H1 (cell line): ENCODE results near the gene LRRFIP1. TPM values are rescaled to one million over a fixed set of nuclear protein-coding genes. Genes with fewer than 3 reads are reported as not detected.
"Not testable (repeated sequence)": the region's sequence is repeated elsewhere in the genome, so short reads cannot be mapped to it uniquely, and the experiment has no call there.

Experiments
- CTCF ChIA-PET: fragments of 300-600 bp; sonication (Branson Sonifier 250); formaldehyde crosslinking; loops from one replicate; lab custom pipeline; 2021; ENCODE audit not compliant: partially characterized antibody; lab: Charles Lee
- POLR2A ChIA-PET: fragments of 300-600 bp; sonication (Branson Sonifier 250); formaldehyde crosslinking; loops from one replicate; lab custom pipeline; 2021; ENCODE audit warnings: inconsistent platforms; ENCODE audit not compliant: partially characterized antibody; lab: Charles Lee
- DNase-seq, 2 experiments: peaks; one replicate each; pipeline versions ENCODE4 v3.0.0 to v3.0.0-alpha.2; 2010 to 2022; ENCODE audit warnings: low spot score in 2 of 2, low read depth in 1 of 2, mixed read lengths in 1 of 2
- FAIRE-seq: peaks from 2 replicates; lab custom pipeline; 2011; peaks lifted over from hg19 to GRCh38; lab: Jason Lieb, UNC
- H2AFZ ChIP-seq: 2 replicates; pipeline ENCODE4 v1.8.1; 2012; ENCODE audit warnings: low read length, inconsistent platforms
- H2AK5ac ChIP-seq: 2 replicates; pipeline ENCODE4 v1.6.1; 2013; ENCODE audit warnings: low read depth, low read length
- H2BK120ac ChIP-seq: replicated peaks from 2 replicates; pipeline ENCODE3; 2013; ENCODE audit warnings: low read depth, low read length, inconsistent platforms
- H2BK12ac ChIP-seq: 2 replicates; pipeline ENCODE4 v1.6.1; 2013; ENCODE audit warnings: low read depth, low read length
- H2BK15ac ChIP-seq: 2 replicates; pipeline ENCODE4 v1.6.1; 2013; ENCODE audit warnings: low read length
- H2BK20ac ChIP-seq: 2 replicates; pipeline ENCODE4 v1.6.1; 2013; ENCODE audit warnings: low read length
- H2BK5ac ChIP-seq: 2 replicates; pipeline ENCODE4 v1.6.1; 2013; ENCODE audit warnings: low read depth, low read length
- H3K14ac ChIP-seq: 2 replicates; pipeline ENCODE4 v1.6.1; 2013; ENCODE audit warnings: inconsistent platforms; ENCODE audit not compliant: insufficient read length
- H3K18ac ChIP-seq: 2 replicates; pipeline ENCODE4 v1.6.1; 2013; ENCODE audit warnings: low read length; ENCODE audit errors: extremely low read depth
- H3K23ac ChIP-seq: 2 replicates; pipeline ENCODE4 v1.6.1; 2013; ENCODE audit warnings: inconsistent platforms; ENCODE audit not compliant: insufficient read length
- H3K23me2 ChIP-seq: 2 replicates; pipeline ENCODE4 v1.6.1; 2013; ENCODE audit warnings: low read depth, low read length
- H3K27ac ChIP-seq: 2 replicates; pipeline ENCODE4 v1.6.1; 2011; ENCODE audit warnings: low read depth, low read length, inconsistent platforms
- H3K27me3 ChIP-seq, 4 experiments: replicated peaks in 1 of 4; 1 replicate in 1 of 4; 2 replicates in 3 of 4; pipeline versions ENCODE4 v1.6.1 to v1.8.1; 2011 to 2013; ENCODE audit warnings: low read length in 3 of 4, mild to moderate bottlenecking in 3 of 4, inconsistent platforms in 2 of 4, mixed read lengths in 2 of 4, moderate library complexity in 1 of 4; ENCODE audit not compliant: control insufficient read depth in 3 of 4, insufficient read depth in 3 of 4; ENCODE audit errors: extremely low read depth in 1 of 4
- H3K36me3 ChIP-seq, 4 experiments: 2 replicates each; pipeline versions ENCODE4 v1.6.1 to v1.8.1; 2011 to 2013; ENCODE audit warnings: mild to moderate bottlenecking in 4 of 4, low read length in 3 of 4, moderate library complexity in 2 of 4, control low read depth in 1 of 4, inconsistent platforms in 1 of 4; ENCODE audit not compliant: insufficient read depth in 4 of 4, control insufficient read depth in 2 of 4
- H3K4ac ChIP-seq: replicated peaks from 2 replicates; pipeline ENCODE3; 2013; ENCODE audit warnings: low read length, low read depth, mixed read lengths, inconsistent platforms; ENCODE audit not compliant: insufficient read length
- H3K4me1 ChIP-seq, 4 experiments: replicated peaks in 1 of 4; 1 replicate in 1 of 4; 2 replicates in 3 of 4; pipeline versions ENCODE4 v1.6.1 to v1.8.1; 2011 to 2013; ENCODE audit warnings: low read length in 3 of 4, inconsistent platforms in 2 of 4, mixed read lengths in 1 of 4; ENCODE audit not compliant: insufficient read depth in 4 of 4, control insufficient read depth in 3 of 4
- H3K4me2 ChIP-seq, 2 experiments: 2 replicates each; pipeline versions ENCODE4 v1.6.1 to v1.8.1; 2011 to 2013; ENCODE audit warnings: low read depth in 2 of 2, low read length in 2 of 2, control low read depth in 1 of 2, inconsistent platforms in 1 of 2, mild to moderate bottlenecking in 1 of 2; ENCODE audit not compliant: insufficient read depth in 1 of 2
- H3K4me3 ChIP-seq, 4 experiments: fragments of 200-600, 300-600 bp in 1 of 4; sonication (generic), shearing (Covaris generic), sonication (Bioruptor Twin) in 1 of 4; 2 replicates each; pipeline versions ENCODE4 v1.5.1 to v1.8.1; 2011 to 2016; ENCODE audit warnings: low read length in 4 of 4, low read depth in 3 of 4, control low read depth in 2 of 4, inconsistent platforms in 2 of 4, mild to moderate bottlenecking in 2 of 4, mixed read lengths in 1 of 4, moderate library complexity in 1 of 4; ENCODE audit not compliant: insufficient read depth in 2 of 4; ENCODE audit errors: extremely low read depth in 1 of 4
- H3K56ac ChIP-seq: replicated peaks from 2 replicates; pipeline ENCODE3; 2013; ENCODE audit warnings: low read depth, mild to moderate bottlenecking, mixed read lengths, low read length, inconsistent platforms; ENCODE audit not compliant: insufficient read length
- H3K79me1 ChIP-seq: 2 replicates; pipeline ENCODE4 v1.6.1; 2013; ENCODE audit warnings: low read depth, low read length, control low read depth
- H3K79me2 ChIP-seq, 2 experiments: 2 replicates each; pipeline versions ENCODE4 v1.6.1 to v1.8.1; 2012 to 2013; ENCODE audit warnings: low read length in 2 of 2, mild to moderate bottlenecking in 2 of 2, inconsistent platforms in 1 of 2; ENCODE audit not compliant: insufficient read depth in 2 of 2, control insufficient read depth in 1 of 2
- H3K9ac ChIP-seq, 4 experiments: replicated peaks in 1 of 4; 1 replicate in 1 of 4; 2 replicates in 3 of 4; pipeline versions ENCODE4 v1.6.1 to v1.8.1; 2011 to 2013; ENCODE audit warnings: low read depth in 3 of 4, low read length in 3 of 4, control low read depth in 2 of 4, mild to moderate bottlenecking in 2 of 4, moderate library complexity in 2 of 4, inconsistent platforms in 1 of 4; ENCODE audit errors: extremely low read depth in 1 of 4
- H3K9me3 ChIP-seq, 2 experiments: 2 replicates each; pipeline versions ENCODE4 v1.6.1 to v1.8.1; 2012 to 2013; ENCODE audit warnings: mild to moderate bottlenecking in 2 of 2, moderate library complexity in 2 of 2, control low read depth in 1 of 2, inconsistent platforms in 1 of 2, low read depth in 1 of 2, low read length in 1 of 2, mixed read lengths in 1 of 2; ENCODE audit not compliant: insufficient read depth in 2 of 2
- H4K20me1 ChIP-seq, 2 experiments: replicated peaks in 1 of 2; 2 replicates each; pipeline versions ENCODE3 to v1.8.1; 2011 to 2013; ENCODE audit warnings: inconsistent platforms in 2 of 2, low read length in 2 of 2, mild to moderate bottlenecking in 1 of 2; ENCODE audit not compliant: insufficient read depth in 2 of 2, control insufficient read depth in 1 of 2
- H4K5ac ChIP-seq: 2 replicates; pipeline ENCODE4 v1.6.1; 2013; ENCODE audit warnings: low read length, low read depth, mixed read lengths, inconsistent platforms; ENCODE audit not compliant: insufficient read length
- H4K8ac ChIP-seq: 2 replicates; pipeline ENCODE4 v1.8.0; 2013; ENCODE audit warnings: mild to moderate bottlenecking, moderate library complexity, low read length, inconsistent platforms; ENCODE audit not compliant: insufficient read depth; ENCODE audit errors: extremely low read depth
- H4K91ac ChIP-seq: replicated peaks from 2 replicates; pipeline ENCODE3; 2013; ENCODE audit warnings: low read length, mixed read lengths, inconsistent platforms; ENCODE audit not compliant: insufficient read length
- GTF2F1 ChIP-seq: IDR thresholded peaks from 2 replicates; pipeline ENCODE4 v1.6.1; 2012; ENCODE audit warnings: low read depth, low read length, improper control_type of control experiment, borderline replicate concordance
- KDM4A ChIP-seq: IDR thresholded peaks from one replicate; pipeline ENCODE4 v1.7.1; 2012; ENCODE audit warnings: low read depth, mild to moderate bottlenecking, moderate library complexity, low read length, inconsistent platforms; ENCODE audit not compliant: severe bottlenecking
- NRF1 ChIP-seq: IDR thresholded peaks from 2 replicates; pipeline ENCODE4 v1.6.1; 2011; ENCODE audit warnings: mild to moderate bottlenecking, low read depth, low read length, improper control_type of control experiment
- RXRA ChIP-seq: IDR thresholded peaks from 2 replicates; pipeline ENCODE4 v1.6.1; 2011; ENCODE audit warnings: low read depth, mild to moderate bottlenecking, low read length, moderate library complexity; ENCODE audit not compliant: insufficient read depth
- SIN3A ChIP-seq, 2 experiments: IDR thresholded peaks in 1 of 2; conservative IDR thresholded peaks in 1 of 2; 2 replicates each; pipeline ENCODE4 v1.6.1; 2011 to 2012; ENCODE audit warnings: low read length in 2 of 2, improper control_type of control experiment in 1 of 2, low read depth in 1 of 2, mild to moderate bottlenecking in 1 of 2
- WGBS, 2 experiments: shearing (Covaris generic) in 1 of 2; methylation state at CpG; one replicate each; pipeline versions ENCODE4 v1.1.6 to v1.1.7; 2013 to 2015; ENCODE audit warnings: low lambda C conversion rate in 2 of 2, mixed read lengths in 2 of 2, inconsistent platforms in 1 of 2, low coverage in 1 of 2, missing lambda C conversion rate in 1 of 2; ENCODE audit not compliant: insufficient replicate concordance in 2 of 2, insufficient coverage in 1 of 2, insufficient read length in 1 of 2; ENCODE audit errors: extremely low coverage in 1 of 2, missing lambda C conversion rate in 1 of 2; 5-methylcytosine and 5-hydroxymethylcytosine counted together
- polyA plus RNA-seq, 7 experiments: library from polyadenylated mRNA; depleted of rRNA in 3 of 7; stranded (reverse) in 5 of 7; unstranded in 2 of 7; fragments of >200 nt in 5 of 7; fragments of 200-250 nt in 2 of 7; gene quantifications; 1 replicate in 5 of 7; 2 replicates in 1 of 7; 4 replicates in 1 of 7; pipeline versions ENCODE4 v1.2.1 to v1.2.3, GENCODE V29; 2011 to 2013; ENCODE audit warnings: missing spikeins in 2 of 7, mixed read lengths in 2 of 7
- total RNA-seq: library from RNA; stranded (reverse); fragmentation: NEBNext Ultra II Directional; extraction: Animal tissue kit (Norgen Biotek cat#: 25700); gene quantifications from 2 replicates; pipeline ENCODE4 v1.2.1, GENCODE V29; 2021
- TF ChIP-seq, protein P1 (sequence below): IDR thresholded peaks from 2 replicates; pipeline ENCODE4 v1.6.1; 2011; ENCODE audit warnings: low read length, improper control_type of control experiment

The LRRFIP1 gene
- total and polyA plus RNA-seq, 2 of the 8 experiments (the other 6 are each of a cell fraction or from before 2014, with no cell fraction given): 12.1 to 75.8 TPM

GRCh38 chr2:237760506-237761502, 133.4 kb downstream of the LRRFIP1 start (continued):
- TF ChIP-seq GTF2F1 (no peak), SIN3A (conservative IDR thresholded peaks at IDR 0.05 in 1 of 2, IDR thresholded peaks at IDR 0.05 in 1 of 2; ENCODE audit: low read depth in 1 of 2, low read length in 2 of 2) (no peak), KDM4A (no peak), RXRA (no peak), NRF1 (no peak)
- TF ChIP-seq, protein P1, sequence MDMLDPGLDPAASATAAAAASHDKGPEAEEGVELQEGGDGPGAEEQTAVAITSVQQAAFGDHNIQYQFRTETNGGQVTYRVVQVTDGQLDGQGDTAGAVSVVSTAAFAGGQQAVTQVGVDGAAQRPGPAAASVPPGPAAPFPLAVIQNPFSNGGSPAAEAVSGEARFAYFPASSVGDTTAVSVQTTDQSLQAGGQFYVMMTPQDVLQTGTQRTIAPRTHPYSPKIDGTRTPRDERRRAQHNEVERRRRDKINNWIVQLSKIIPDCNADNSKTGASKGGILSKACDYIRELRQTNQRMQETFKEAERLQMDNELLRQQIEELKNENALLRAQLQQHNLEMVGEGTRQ: no peak

GRCh38 chr2:237762291-237763182, 135.2 kb downstream of the LRRFIP1 start:
- H4K20me1 ChIP-seq, H3K4me1 ChIP-seq, H3K14ac ChIP-seq, POLR2A ChIA-PET, H2BK5ac ChIP-seq, H3K18ac ChIP-seq, H4K91ac ChIP-seq, H2BK12ac ChIP-seq, H3K56ac ChIP-seq, H3K79me2 ChIP-seq, H4K5ac ChIP-seq, H3K79me1 ChIP-seq, H3K4ac ChIP-seq, H3K9ac ChIP-seq, H2AFZ ChIP-seq, DNase-seq, H3K4me3 ChIP-seq, H2AK5ac ChIP-seq, H3K4me2 ChIP-seq, H4K8ac ChIP-seq, H3K23ac ChIP-seq, H2BK120ac ChIP-seq, H3K27me3 ChIP-seq, H2BK20ac ChIP-seq, H3K9me3 ChIP-seq, H2BK15ac ChIP-seq, H3K27ac ChIP-seq, H3K23me2 ChIP-seq: not testable (repeated sequence)
- CTCF ChIA-PET: interaction anchor here (1.7 kb wide), 1 partner anchor 12 kb away, joined by 7 read pairs; no protein-coding TSS in a partner anchor
- H3K36me3 ChIP-seq: peaks cover 4 to 27% (median 14%) of the 10 kb centered on the region in 4 experiments; a peak in 6 of 8 replicates
- peak; percentile 7 for FAIRE-seq
- 91% methylated on average over 9 of the region's 9 CpGs; no CpG with 5 or more reads in 1 of the 2 experiments for WGBS, 2 experiments
